Mucosa of rectum (tissue), 2 donors: Measurements from ENCODE around the gene SERINC1.

Experiments
- H3K27ac ChIP-seq, 2 donors: one replicate each; pipeline ENCODE4 v1.7.0; 2013; ENCODE audit warnings: inconsistent platforms in 2 of 2, low read depth in 2 of 2, low read length in 2 of 2
- H3K27me3 ChIP-seq, 2 donors: one replicate each; pipeline ENCODE4 v1.7.0; 2013; ENCODE audit warnings: low read length in 2 of 2; ENCODE audit not compliant: control insufficient read depth in 2 of 2, insufficient read depth in 2 of 2
- H3K36me3 ChIP-seq, 2 donors: one replicate each; pipeline ENCODE4 v1.7.0; 2013; ENCODE audit warnings: low read length in 2 of 2; ENCODE audit not compliant: control insufficient read depth in 2 of 2, insufficient read depth in 2 of 2
- H3K4me1 ChIP-seq, 2 donors: one replicate each; pipeline ENCODE4 v1.7.0; 2013; ENCODE audit warnings: low read length in 2 of 2, mild to moderate bottlenecking in 1 of 2; ENCODE audit not compliant: control insufficient read depth in 2 of 2, insufficient read depth in 2 of 2
- H3K4me3 ChIP-seq, 2 donors: one replicate each; pipeline ENCODE4 v1.7.0; 2013; ENCODE audit warnings: low read length in 2 of 2
- H3K9ac ChIP-seq, 2 donors: one replicate each; pipeline ENCODE4 v1.7.0; 2013; ENCODE audit warnings: low read length in 2 of 2, low read depth in 1 of 2, mild to moderate bottlenecking in 1 of 2
- H3K9me3 ChIP-seq, 2 donors: one replicate each; pipeline ENCODE4 v1.7.0; 2013; ENCODE audit warnings: low read length in 2 of 2; ENCODE audit not compliant: control insufficient read depth in 2 of 2
- donor health status: healthy.
- donor health status: Normal muscosa, but diverticular disease.

The SERINC1 gene

DNA sequence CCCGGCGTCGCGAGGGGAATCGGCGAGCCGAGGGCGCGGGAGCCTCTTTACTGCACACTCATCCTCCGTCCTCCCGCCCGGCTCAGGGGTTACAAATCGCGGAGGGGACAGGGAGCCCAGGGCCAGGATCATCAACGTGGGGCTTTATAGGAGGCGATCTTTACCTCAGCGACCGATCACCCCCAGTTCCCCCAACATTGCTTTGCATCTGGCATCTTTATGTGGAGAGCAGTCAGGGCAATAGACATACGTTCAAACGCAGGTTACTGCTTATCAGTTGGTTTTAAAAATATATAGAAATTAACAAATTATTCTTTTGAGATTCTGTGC is 71.5 kb downstream of the SERINC1 start:
- Histone ChIP-seq H3K9me3 (no peaks in the 10 kb centered on the region), H3K27me3 (no peaks in the 10 kb centered on the region), H3K36me3 (no peaks in the 10 kb centered on the region), H3K9ac (peak overlapping the region; percentile 93 to 95), H3K27ac (peak overlapping the region; percentile 65 to 77), H3K4me3 (peak overlapping the region; percentile 88 to 96), H3K4me1 (peaks cover 3 to 9% of the 10 kb centered on the region in 2 donors)

DNA sequence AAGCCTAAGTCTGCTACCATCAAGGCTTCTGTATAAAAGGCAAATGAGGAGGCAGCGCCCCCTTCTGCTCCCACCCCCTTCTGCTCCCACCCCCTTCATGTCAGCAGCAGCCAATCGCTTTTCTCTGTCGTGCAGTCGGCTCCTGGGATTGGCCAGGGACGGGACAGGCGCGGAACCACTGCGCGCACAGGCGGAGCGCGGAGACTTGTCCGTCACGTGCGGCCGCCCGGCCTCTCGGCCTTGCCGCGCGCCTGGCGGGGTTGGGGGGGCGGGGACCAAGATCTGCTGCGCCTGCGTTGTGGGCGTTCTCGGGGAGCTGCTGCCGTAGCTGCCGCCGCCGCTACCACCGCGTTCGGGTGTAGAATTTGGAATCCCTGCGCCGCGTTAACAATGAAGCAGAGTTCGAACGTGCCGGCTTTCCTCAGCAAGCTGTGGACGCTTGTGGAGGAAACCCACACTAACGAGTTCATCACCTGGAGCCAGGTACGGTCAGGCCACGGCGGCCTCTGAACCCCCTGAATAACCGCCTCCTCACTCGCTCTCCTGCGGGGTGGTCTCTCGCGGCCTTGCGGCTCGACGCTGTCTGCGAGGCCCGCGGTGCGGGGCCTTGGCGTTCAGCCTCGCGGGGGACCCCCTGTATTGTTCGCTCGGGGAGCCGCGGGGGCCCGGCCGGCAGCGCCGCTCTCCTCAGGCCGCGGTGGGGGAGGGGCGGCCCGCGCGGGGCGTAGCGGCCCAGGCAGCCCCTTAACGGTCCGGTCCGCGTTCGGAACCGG is 72.1 kb downstream of the SERINC1 start, which contains the start of gene HSF2:
Gene HSF2 (plus strand): TSS at position 305 of the 773 bp plus-strand sequence. CDS start 86 bp downstream, at position 391.
- Histone ChIP-seq H3K4me1 (peaks cover 3 to 9% of the 10 kb centered on the region in 2 donors), H3K27me3 (no peaks in the 10 kb centered on the region), H3K27ac (peak within 1 kb of the TSS; percentile 65 to 77), H3K4me3 (peak within 1 kb of the TSS; percentile 88 to 96), H3K9ac (peak within 1 kb of the TSS; percentile 93 to 95), H3K36me3 (no peaks in the 10 kb centered on the region), H3K9me3 (no peaks in the 10 kb centered on the region)

- Histone ChIP-seq H3K4me1 (peaks cover 3 to 9% of the 10 kb centered on the region in 2 donors), H3K27me3 (no peaks in the 10 kb centered on the region), H3K36me3 (no peaks in the 10 kb centered on the region), H3K4me3 (peak overlapping the region; percentile 37 to 74), H3K9ac (peak overlapping the region; percentile 1 to 58), H3K9me3 (no peaks in the 10 kb centered on the region), H3K27ac (peak overlapping the region; percentile 18 to 50)
Measured at GRCh38 chr6:122399055-122399347, 72.6 kb downstream of the SERINC1 start.

- H3K9ac ChIP-seq, result no peak overlapping the region
- peaks cover 0 to 4% of the 10 kb centered on the region in 2 donors for H3K4me1 ChIP-seq
- H3K27me3 ChIP-seq, result no peaks in the 10 kb centered on the region
- no peak overlapping the region for H3K27ac ChIP-seq
- H3K4me3 ChIP-seq, result no peak overlapping the region
- no peaks in the 10 kb centered on the region for H3K36me3 ChIP-seq
- H3K9me3 ChIP-seq, result no peaks in the 10 kb centered on the region
Measured at GRCh38 chr6:122394016-122394415, 77.6 kb downstream of the SERINC1 start.

DNA sequence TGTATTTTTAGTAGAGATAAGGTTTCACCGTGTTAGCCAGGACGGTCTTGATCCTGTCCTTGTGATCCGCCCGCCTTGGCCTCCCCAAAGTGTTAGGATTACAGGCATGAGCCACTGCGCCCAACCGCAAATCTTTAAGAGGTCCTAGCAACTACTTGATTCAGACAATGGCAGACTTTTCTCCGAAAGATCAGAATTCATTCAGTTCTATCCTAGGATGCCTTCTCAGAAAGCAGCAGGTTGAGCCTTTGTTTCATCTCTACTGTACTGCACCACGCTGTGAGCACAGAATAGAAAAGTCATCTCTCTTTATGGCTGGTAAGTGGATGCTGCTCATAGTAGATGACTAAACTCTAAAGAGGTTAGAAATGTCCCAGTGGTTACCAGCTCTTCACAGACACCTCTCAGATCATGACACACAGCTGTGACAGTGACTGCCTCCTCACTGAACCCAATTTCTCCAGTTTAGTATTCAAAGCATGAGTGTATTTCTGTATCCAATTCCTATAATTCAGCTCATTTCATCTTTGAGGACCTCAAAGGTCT is 78.2 kb downstream of the SERINC1 start:
- H3K9ac ChIP-seq, result no peak overlapping the region
- H3K36me3 ChIP-seq, result no peaks in the 10 kb centered on the region
- H3K27ac ChIP-seq, result no peak overlapping the region
- H3K9me3 ChIP-seq, result no peaks in the 10 kb centered on the region
- H3K4me1 ChIP-seq, result no peaks in the 10 kb centered on the region
- H3K4me3 ChIP-seq, result no peak overlapping the region
- no peaks in the 10 kb centered on the region for H3K27me3 ChIP-seq
